Common myeloid progenitor, CD34-positive (primary cell): ENCODE results near the gene MYO1D.

Experiments used
- CTCF ChIA-PET: fragments of 350-600 bp; sonication (Branson Sonifier 250); formaldehyde crosslinking; loops from one replicate; lab custom pipeline; 2021; ENCODE audit warnings: antibody characterized with exemption; lab: Charles Lee
- POLR2A ChIA-PET: fragments of 350-600 bp; sonication (Branson Sonifier 250); formaldehyde crosslinking; loops from one replicate; lab custom pipeline; 2021; ENCODE audit warnings: antibody characterized with exemption; lab: Charles Lee
- DNase-seq, 3 donors: peaks; one replicate each; pipeline versions ENCODE4 v3.0.0 to v3.0.0-alpha.2; 2013
- H3K27ac ChIP-seq, 2 experiments: 1 replicate in 1 of 2; 2 replicates in 1 of 2; pipeline ENCODE4 v1.7.0; 2013; ENCODE audit warnings: inconsistent platforms in 2 of 2, low read length in 2 of 2, mild to moderate bottlenecking in 2 of 2, low read depth in 1 of 2, moderate library complexity in 1 of 2; ENCODE audit not compliant: severe bottlenecking in 2 of 2, insufficient read depth in 1 of 2, poor library complexity in 1 of 2
- H3K27me3 ChIP-seq, 5 experiments: replicated peaks in 2 of 5; 1 replicate in 3 of 5; 2 replicates in 2 of 5; pipeline versions ENCODE4 v1.6.1 to v1.7.0; 2013; ENCODE audit warnings: low read length in 4 of 5, mild to moderate bottlenecking in 2 of 5, moderate library complexity in 2 of 5, inconsistent platforms in 1 of 5; ENCODE audit not compliant: insufficient read depth in 5 of 5, control insufficient read depth in 4 of 5
- H3K36me3 ChIP-seq, 4 experiments: 1 replicate in 2 of 4; 2 replicates in 2 of 4; pipeline versions ENCODE4 v1.6.1 to v1.7.0; 2013; ENCODE audit warnings: low read length in 3 of 4, control low read depth in 1 of 4, mild to moderate bottlenecking in 1 of 4; ENCODE audit not compliant: control insufficient read depth in 4 of 4, insufficient read depth in 4 of 4
- H3K4me1 ChIP-seq, 4 experiments: 1 replicate in 3 of 4; 2 replicates in 1 of 4; pipeline versions ENCODE4 v1.6.1 to v1.7.1; 2013; ENCODE audit warnings: low read length in 3 of 4, mild to moderate bottlenecking in 3 of 4, control low read depth in 1 of 4, inconsistent platforms in 1 of 4, moderate library complexity in 1 of 4; ENCODE audit not compliant: control insufficient read depth in 4 of 4, insufficient read depth in 4 of 4; ENCODE audit errors: control extremely low read depth in 1 of 4
- H3K4me3 ChIP-seq, 7 experiments: 1 replicate in 4 of 7; 2 replicates in 3 of 7; pipeline versions ENCODE4 v1.5.1 to v1.7.0; 2013; ENCODE audit warnings: mild to moderate bottlenecking in 7 of 7, low read length in 6 of 7, moderate library complexity in 6 of 7, inconsistent platforms in 2 of 7, low read depth in 2 of 7, control low read depth in 1 of 7; ENCODE audit not compliant: insufficient read depth in 4 of 7, control insufficient read depth in 1 of 7; ENCODE audit errors: extremely low read depth in 1 of 7
- H3K9me3 ChIP-seq, 5 experiments: 1 replicate in 4 of 5; 2 replicates in 1 of 5; pipeline versions ENCODE4 v1.6.1 to v1.7.1; 2013; ENCODE audit warnings: low read length in 4 of 5, mild to moderate bottlenecking in 2 of 5, inconsistent platforms in 1 of 5, low read depth in 1 of 5, moderate library complexity in 1 of 5; ENCODE audit not compliant: control insufficient read depth in 4 of 5, insufficient read depth in 2 of 5; ENCODE audit errors: control extremely low read depth in 1 of 5
- WGBS: methylation state at CpG from one replicate; pipeline ENCODE4 v1.1.5; 2013; ENCODE audit not compliant: insufficient coverage; 5-methylcytosine and 5-hydroxymethylcytosine counted together

Gene MYO1D

GRCh38 chr17:32917081-32917480, 40.2 kb upstream of the MYO1D start:
- no peak overlapping the region for H3K27ac ChIP-seq
- H3K9me3 ChIP-seq = no peaks in the 10 kb centered on the region
- H3K27me3 ChIP-seq = no peaks in the 10 kb centered on the region
- CTCF ChIA-PET = interaction anchor here (1.2 to 2.6 kb wide), 2 partner anchors 12 to 134 kb away, joined by 4 to 11 read pairs; no protein-coding TSS in a partner anchor
- POLR2A ChIA-PET = no interaction called here
- H3K4me3 ChIP-seq = no peak overlapping the region
- H3K4me1 ChIP-seq = no peaks in the 10 kb centered on the region
- H3K36me3 ChIP-seq = no peaks in the 10 kb centered on the region
- no peak for DNase-seq

GRCh38 chr17:32916134-32916533, 39.2 kb upstream of the MYO1D start:
- WGBS = 83% methylated on average over 3 of the region's 3 CpGs
- POLR2A ChIA-PET = no interaction called here

GRCh38 chr17:32915245-32915644, 38.3 kb upstream of the MYO1D start:
- CTCF ChIA-PET = interaction anchor here (1.0 to 2.6 kb wide), 5 partner anchors 21 to 132 kb away, joined by 3 to 11 read pairs (median 3); no protein-coding TSS in a partner anchor
- POLR2A ChIA-PET = interaction anchor here (0.6 kb wide), 1 partner anchor 11 kb away, joined by 6 read pairs; no protein-coding TSS in a partner anchor
- H3K36me3 ChIP-seq = no peaks in the 10 kb centered on the region

More at GRCh38 chr17:32916134-32916533, 39.2 kb upstream of the MYO1D start:
- no peak for DNase-seq
- H3K9me3 ChIP-seq = no peaks in the 10 kb centered on the region
- no peaks in the 10 kb centered on the region for H3K27me3 ChIP-seq
- no peaks in the 10 kb centered on the region for H3K36me3 ChIP-seq
- no peaks in the 10 kb centered on the region for H3K4me1 ChIP-seq
- H3K4me3 ChIP-seq = no peak overlapping the region
- H3K27ac ChIP-seq = no peak overlapping the region
- CTCF ChIA-PET = interaction anchor here (1.1 to 2.6 kb wide), 6 partner anchors 13 to 133 kb away, joined by 3 to 11 read pairs (median 4); no protein-coding TSS in a partner anchor

GRCh38 chr17:32914181-32914580, 37.3 kb upstream of the MYO1D start:
- Histone ChIP-seq H3K9me3 (no peaks in the 10 kb centered on the region), H3K36me3 (no peaks in the 10 kb centered on the region), H3K27me3 (no peaks in the 10 kb centered on the region), H3K27ac (no peak overlapping the region), H3K4me1 (peaks cover 0 to 3% (median 0%) of the 10 kb centered on the region in 4 experiments), H3K4me3 (no peak overlapping the region)
- ChIA-PET CTCF (interaction anchor here (1.0 to 2.0 kb wide), 4 partner anchors 15 to 29 kb away, joined by 3 to 4 read pairs (median 4); a partner anchor contains a TSS), POLR2A (no interaction called here)
- no peak for DNase-seq
- 100% methylated on average over 3 of the region's 3 CpGs for WGBS

More at GRCh38 chr17:32915245-32915644, 38.3 kb upstream of the MYO1D start:
- no peaks in the 10 kb centered on the region for H3K27me3 ChIP-seq
- H3K27ac ChIP-seq = no peak overlapping the region
- H3K4me1 ChIP-seq = no peaks in the 10 kb centered on the region
- WGBS = 100% methylated on average over 1 of the region's 2 CpGs
- no peak for DNase-seq
- H3K9me3 ChIP-seq = no peaks in the 10 kb centered on the region
- no peak overlapping the region for H3K4me3 ChIP-seq

GRCh38 chr17:32913593-32913992, 36.7 kb upstream of the MYO1D start:
- Histone ChIP-seq H3K4me3 (no peak overlapping the region), H3K9me3 (no peaks in the 10 kb centered on the region), H3K27ac (no peak overlapping the region), H3K36me3 (no peaks in the 10 kb centered on the region), H3K27me3 (no peaks in the 10 kb centered on the region), H3K4me1 (peaks cover 0 to 3% (median 0%) of the 10 kb centered on the region in 4 experiments)
- WGBS = 99% methylated on average over 5 of the region's 7 CpGs
- CTCF ChIA-PET = interaction anchor here (1.0 kb wide), 1 partner anchor 18 kb away, joined by 4 read pairs; a partner anchor contains a TSS
- POLR2A ChIA-PET = no interaction called here
- no peak for DNase-seq

GRCh38 chr17:32912218-32912897, 35.4 kb upstream of the MYO1D start:
- peaks cover 0 to 3% (median 0%) of the 10 kb centered on the region in 4 experiments for H3K4me1 ChIP-seq
- no peaks in the 10 kb centered on the region for H3K9me3 ChIP-seq
- ChIA-PET CTCF (interaction anchor here (1.0 to 2.6 kb wide), 5 partner anchors 34 to 134 kb away, joined by 3 to 16 read pairs (median 6); no protein-coding TSS in a partner anchor), POLR2A (no interaction called here)
- DNase-seq = no peak
- 93% methylated on average over 8 of the region's 10 CpGs for WGBS
- H3K36me3 ChIP-seq = no peaks in the 10 kb centered on the region
- H3K4me3 ChIP-seq = no peak overlapping the region
- H3K27ac ChIP-seq = no peak overlapping the region
- no peaks in the 10 kb centered on the region for H3K27me3 ChIP-seq

- ChIA-PET CTCF (interaction anchor here (0.7 to 4.1 kb wide), 9 partner anchors 9 to 132 kb away, joined by 3 to 31 read pairs (median 4); partner anchors contain the start of gene MYO1D), POLR2A (no interaction called here)
- no peaks in the 10 kb centered on the region for H3K36me3 ChIP-seq
- H3K27ac ChIP-seq = no peak overlapping the region
- DNase-seq = no peak
- no CpG with 5 or more reads among the region's 3 CpGs for WGBS
- H3K4me1 ChIP-seq = peaks cover 0 to 3% (median 0%) of the 10 kb centered on the region in 4 experiments
- H3K4me3 ChIP-seq = no peak overlapping the region
- no peaks in the 10 kb centered on the region for H3K27me3 ChIP-seq
- H3K9me3 ChIP-seq = no peaks in the 10 kb centered on the region
Observed at GRCh38 chr17:32910769-32911168, 33.8 kb upstream of the MYO1D start.
